Pancreas (tissue), 10 donors: ENCODE data around the gene HTT. TPM values are rescaled to one million over a fixed set of nuclear protein-coding genes. Genes with fewer than 3 reads are reported as not detected.
A peak's percentile ranks its signal among the peaks of the same experiment; 100 is the strongest.

Source experiments
- ATAC-seq, 4 donors: fragments of 200-7000 bp; cut with Tn5 transposase; one replicate each; pipeline versions ENCODE4 v1.8.0 to v1.9.1; 2020; ENCODE audit warnings: mild to moderate bottlenecking in 4 of 4, moderate library complexity in 4 of 4
- DNase-seq, 6 donors: peaks; one replicate each; pipeline ENCODE4 v3.0.0-alpha.2; 2020
- FAIRE-seq: peaks from 2 replicates; lab custom pipeline; 2012; peaks lifted over from hg19 to GRCh38; lab: Jason Lieb, UNC
- H3K27ac ChIP-seq, 4 donors: fragments of 200-600 bp; sonication (generic); 1 replicate in 3 of 4; 2 replicates in 1 of 4; pipeline versions ENCODE4 v1.5.0 to v1.8.0; 2020
- H3K27me3 ChIP-seq, 4 donors: fragments of 200-600 bp; one replicate each; pipeline ENCODE4 v1.8.0; 2021
- H3K36me3 ChIP-seq, 3 donors: fragments of 200-600 bp; sonication (generic) in 1 of 3; one replicate each; pipeline versions ENCODE4 v1.5.0 to v1.8.0; 2020 to 2021
- H3K4me1 ChIP-seq, 3 donors: fragments of 200-600 bp; one replicate each; pipeline ENCODE4 v1.8.0; 2021
- H3K4me3 ChIP-seq, 4 donors: fragments of 200-600 bp; sonication (generic) in 2 of 4; one replicate each; pipeline versions ENCODE4 v1.5.0 to v1.8.0; 2020 to 2021
- H3K9me3 ChIP-seq, 4 donors: fragments of 200-600 bp; one replicate each; pipeline ENCODE4 v1.8.0; 2021
- WGBS, 2 donors: extraction: QIAGEN DNeasy Blood & Tissue Kit; methylation state at CpG; one replicate each; pipeline ENCODE4 v1.1.7; 2013; 5-methylcytosine and 5-hydroxymethylcytosine counted together
- intact Hi-C, 3 donors: fragments of 100-400 bp; cut with DNase I; formaldehyde crosslinking; loops; one replicate each; pipeline versions ENCODE4 v1.11.1 to v1.14.2; 2022
- polyA plus RNA-seq, 2 donors: library from polyadenylated mRNA; stranded (reverse); fragments of 200-250 nt; gene quantifications; one replicate each; pipeline ENCODE4 v1.2.3, GENCODE V29; 2013
- total RNA-seq, 6 donors: library from RNA; stranded (reverse); fragmentation: NEBNext Ultra II Directional in 4 of 6; extraction: Animal tissue kit (Norgen Biotek cat#: 25700) in 4 of 6; gene quantifications; one replicate each; pipeline versions ENCODE4 v1.2.1 to v1.2.4, GENCODE V29; 2021 to 2023
- TF ChIP-seq, protein P1 (sequence below), 4 donors: fragments of 200-600 bp; sonication (generic) in 3 of 4; IDR thresholded peaks; one replicate each; pipeline versions ENCODE4 v1.5.0 to v1.8.0; 2021; ENCODE audit warnings: antibody characterized with exemption in 4 of 4
- donor health status: healthy with polysubstance abuse.
- donor health status: DM: no; HTN: no; CAD: no; lungs with moderate emphysema.
- donor health status: DM: no; HTN: no; CAD: no.
- donor health status: control.
- donor health status: control.
- donor health status: Bipolar disorder and iron deficiency.
- donor health status: DM: yes; HTN: yes; CAD: no.
- donor health status: DM: no; HTN: no; CAD: no.
- donor health status: DM: no; HTN: no; CAD: no.
- donor health status: DM: yes; HTN: yes; CAD: no.

Gene HTT
- total and polyA plus RNA-seq, 8 donors = 23.1 to 55.2 (median 42.7) TPM

DNA sequence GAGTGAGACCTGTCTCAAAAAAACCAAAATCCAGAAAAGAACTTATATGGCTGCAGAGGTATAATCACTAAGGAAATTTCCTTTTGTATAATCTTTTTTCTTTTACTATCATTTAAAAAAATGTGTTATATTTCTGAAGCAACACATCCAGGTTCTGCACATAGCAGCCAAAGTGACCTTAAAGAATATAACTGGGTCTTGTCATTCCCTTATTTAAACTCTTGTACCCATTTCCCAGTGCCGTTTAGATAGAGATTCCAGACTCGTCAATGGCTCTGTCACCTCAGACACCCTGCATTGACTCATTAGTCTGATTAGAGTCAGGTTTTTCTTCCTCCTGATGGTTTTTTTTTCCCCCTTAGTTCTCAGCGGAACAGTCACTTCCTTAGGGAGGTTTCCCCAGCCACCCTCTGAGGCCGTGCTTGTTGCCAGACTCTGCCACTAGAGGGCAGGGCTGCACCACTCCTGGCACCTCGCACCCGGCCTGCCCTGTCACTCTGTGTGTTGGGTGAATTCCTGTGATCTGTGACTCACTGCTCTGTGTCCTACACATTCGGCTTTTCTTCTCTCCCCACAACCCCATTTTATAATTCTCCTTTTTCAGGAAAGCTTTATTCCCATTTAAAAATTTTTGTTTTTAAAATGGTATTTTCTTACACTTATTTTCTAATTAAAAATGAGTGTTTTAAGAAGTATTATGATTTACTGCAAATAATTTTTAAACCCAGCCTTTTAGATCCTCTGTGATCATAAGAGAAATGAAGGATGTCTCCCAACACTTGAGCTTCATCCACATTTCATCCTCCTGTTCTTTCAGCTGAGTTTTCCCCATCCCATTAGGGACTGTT is 32.1 kb downstream of the HTT start:
- peak overlapping the region in 1 of 4 donors; percentile 19 for H3K27ac ChIP-seq
- DNase-seq (peak; percentile 73 to 95 (median 90)), ATAC-seq (peak; percentile 99 to 100 (median 100)), FAIRE-seq (peak; percentile 70)
- H3K9me3 ChIP-seq = no peaks in the 10 kb centered on the region
- no peaks in the 10 kb centered on the region for H3K27me3 ChIP-seq
- H3K36me3 ChIP-seq = peaks cover 0 to 12% (median 4%) of the 10 kb centered on the region in 3 donors
- peaks cover 0 to 4% (median 4%) of the 10 kb centered on the region in 3 donors for H3K4me1 ChIP-seq
- WGBS, 2 donors = 1 to 2% methylated on average over 7 of the region's 7 CpGs
- TF ChIP-seq, protein P1, sequence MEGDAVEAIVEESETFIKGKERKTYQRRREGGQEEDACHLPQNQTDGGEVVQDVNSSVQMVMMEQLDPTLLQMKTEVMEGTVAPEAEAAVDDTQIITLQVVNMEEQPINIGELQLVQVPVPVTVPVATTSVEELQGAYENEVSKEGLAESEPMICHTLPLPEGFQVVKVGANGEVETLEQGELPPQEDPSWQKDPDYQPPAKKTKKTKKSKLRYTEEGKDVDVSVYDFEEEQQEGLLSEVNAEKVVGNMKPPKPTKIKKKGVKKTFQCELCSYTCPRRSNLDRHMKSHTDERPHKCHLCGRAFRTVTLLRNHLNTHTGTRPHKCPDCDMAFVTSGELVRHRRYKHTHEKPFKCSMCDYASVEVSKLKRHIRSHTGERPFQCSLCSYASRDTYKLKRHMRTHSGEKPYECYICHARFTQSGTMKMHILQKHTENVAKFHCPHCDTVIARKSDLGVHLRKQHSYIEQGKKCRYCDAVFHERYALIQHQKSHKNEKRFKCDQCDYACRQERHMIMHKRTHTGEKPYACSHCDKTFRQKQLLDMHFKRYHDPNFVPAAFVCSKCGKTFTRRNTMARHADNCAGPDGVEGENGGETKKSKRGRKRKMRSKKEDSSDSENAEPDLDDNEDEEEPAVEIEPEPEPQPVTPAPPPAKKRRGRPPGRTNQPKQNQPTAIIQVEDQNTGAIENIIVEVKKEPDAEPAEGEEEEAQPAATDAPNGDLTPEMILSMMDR (IDR thresholded peaks at IDR 0.05) = peak; percentile 90 to 98 (median 94)
- H3K4me3 ChIP-seq = no peak overlapping the region
- intact Hi-C loops = no loop called here

DNA sequence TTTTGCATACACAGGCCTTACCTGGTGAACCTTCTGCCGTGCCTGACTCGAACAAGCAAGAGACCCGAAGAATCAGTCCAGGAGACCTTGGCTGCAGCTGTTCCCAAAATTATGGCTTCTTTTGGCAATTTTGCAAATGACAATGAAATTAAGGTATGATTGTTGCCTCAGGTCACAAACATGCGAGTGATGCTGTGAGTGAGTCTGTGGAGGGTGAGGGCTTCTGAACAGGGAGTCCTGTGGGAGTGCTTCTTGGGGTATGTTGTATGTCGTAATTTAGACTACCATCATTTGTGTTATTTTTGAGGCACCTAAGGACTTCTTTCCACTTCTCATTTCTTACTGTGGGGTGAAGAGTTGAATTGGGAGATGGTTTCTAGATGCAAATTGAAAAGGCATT is 32.8 kb downstream of the HTT start:
- Histone ChIP-seq H3K36me3 (peaks cover 0 to 12% (median 4%) of the 10 kb centered on the region in 3 donors), H3K4me1 (peaks cover 0 to 4% (median 4%) of the 10 kb centered on the region in 3 donors), H3K27me3 (no peaks in the 10 kb centered on the region), H3K4me3 (no peak overlapping the region), H3K9me3 (no peaks in the 10 kb centered on the region), H3K27ac (no peak overlapping the region)
- intact Hi-C loops = no loop called here
- TF ChIP-seq, protein P1 (IDR thresholded peaks at IDR 0.05) = no peak
- FAIRE-seq (no peak), ATAC-seq (no peak), DNase-seq (no peak)
- 81 to 86% methylated on average over 5 of the region's 5 CpGs for WGBS, 2 donors

DNA sequence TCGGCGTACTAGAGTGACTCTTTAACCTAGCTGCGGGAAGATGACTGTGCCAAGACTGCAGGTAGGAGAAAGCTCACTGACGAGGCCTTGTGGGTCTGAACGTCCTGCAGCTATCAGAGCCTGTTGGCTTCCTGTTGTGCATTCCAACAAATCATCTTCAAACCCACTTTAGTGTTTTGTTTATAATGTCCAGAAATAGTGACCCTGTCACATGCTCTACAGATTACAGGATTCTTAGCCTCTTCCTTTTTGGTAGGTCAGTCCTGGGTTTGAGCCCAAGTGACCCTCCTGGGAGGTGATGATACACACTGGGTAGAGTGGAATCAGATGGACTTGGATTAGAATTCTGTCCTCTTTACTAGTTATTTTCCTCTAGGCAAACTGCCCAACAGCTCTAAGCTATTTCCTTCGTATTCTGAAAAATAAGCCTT is 33.2 kb downstream of the HTT start:
- DNase-seq (no peak), ATAC-seq (no peak), FAIRE-seq (no peak)
- Histone ChIP-seq H3K9me3 (no peaks in the 10 kb centered on the region), H3K36me3 (peaks cover 0 to 12% (median 4%) of the 10 kb centered on the region in 3 donors), H3K27ac (peak overlapping the region in 2 of 4 donors; percentile 20 to 24), H3K4me1 (peaks cover 0 to 6% (median 4%) of the 10 kb centered on the region in 3 donors), H3K4me3 (no peak overlapping the region), H3K27me3 (no peaks in the 10 kb centered on the region)
- WGBS, 2 donors = 79 to 84% methylated on average over 6 of the region's 6 CpGs
- intact Hi-C loops = no loop called here
- TF ChIP-seq, protein P1 (IDR thresholded peaks at IDR 0.05) = no peak

DNA sequence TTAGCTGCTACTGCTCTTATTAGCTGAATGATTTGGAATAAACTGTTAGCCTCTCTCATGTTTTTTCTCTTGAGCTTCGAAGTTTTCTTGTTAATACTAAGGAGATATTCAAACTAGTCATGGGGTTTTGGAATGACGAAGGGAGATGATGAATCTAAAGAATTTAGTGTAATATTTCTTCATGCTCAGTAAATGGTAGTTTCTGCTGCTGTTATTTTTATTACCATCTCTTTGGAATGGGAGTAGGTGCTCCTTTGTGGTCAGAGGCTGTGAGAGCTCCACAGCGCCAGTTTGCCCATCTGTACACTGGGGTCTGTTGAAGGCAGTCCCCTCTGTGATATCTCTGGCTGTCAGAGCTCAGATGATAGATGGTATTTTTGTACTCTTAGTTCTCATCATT is 33.7 kb downstream of the HTT start:
- no peaks in the 10 kb centered on the region for H3K27me3 ChIP-seq
- peak overlapping the region in 2 of 4 donors; percentile 20 to 24 for H3K27ac ChIP-seq
- H3K4me1 ChIP-seq = peaks cover 0 to 11% (median 9%) of the 10 kb centered on the region in 3 donors
- FAIRE-seq (no peak), DNase-seq (no peak), ATAC-seq (no peak)
- 88 to 90% methylated on average over 3 of the region's 3 CpGs for WGBS, 2 donors
- H3K4me3 ChIP-seq = no peak overlapping the region
- intact Hi-C loops = no loop called here
- peaks cover 0 to 12% (median 4%) of the 10 kb centered on the region in 3 donors for H3K36me3 ChIP-seq
- H3K9me3 ChIP-seq = no peaks in the 10 kb centered on the region
- TF ChIP-seq, protein P1 (IDR thresholded peaks at IDR 0.05) = no peak
